Measurements from ENCODE around the gene ZNF862.

The ZNF862 gene

GRCh38 chr7:149846436-149847046 is 8.4 kb downstream of the ZNF862 start:
- DNase-seq: no peak

- no peak for DNase-seq
Observed at GRCh38 chr7:149849174-149849573, 11.0 kb downstream of the ZNF862 start.

GRCh38 chr7:149850007-149850594 is 11.9 kb downstream of the ZNF862 start:
- peak; percentile 32 for DNase-seq

- DNase-seq: peak; percentile 22
Observed at GRCh38 chr7:149850716-149851115, 12.5 kb downstream of the ZNF862 start.

GRCh38 chr7:149851449-149851848 is 13.3 kb downstream of the ZNF862 start:
- DNase-seq: no peak

GRCh38 chr7:149853157-149853556 is 15.0 kb downstream of the ZNF862 start:
- DNase-seq: no peak

GRCh38 chr7:149854611-149855360 is 16.6 kb downstream of the ZNF862 start:
- DNase-seq: peak; percentile 57

GRCh38 chr7:149855361-149856305 is 17.5 kb downstream of the ZNF862 start:
- DNase-seq: no peak

GRCh38 chr7:149856583-149856982 is 18.4 kb downstream of the ZNF862 start:
- no peak for DNase-seq

GRCh38 chr7:149859369-149859768 is 21.2 kb downstream of the ZNF862 start:
- no peak for DNase-seq

- DNase-seq: no peak
Observed at GRCh38 chr7:149859876-149860275, 21.7 kb downstream of the ZNF862 start.

GRCh38 chr7:149860821-149861727 is 22.9 kb downstream of the ZNF862 start:
- DNase-seq: no peak

- no peak for DNase-seq
Observed at GRCh38 chr7:149861728-149862045, 23.5 kb downstream of the ZNF862 start.

GRCh38 chr7:149862156-149862555 is 24.0 kb downstream of the ZNF862 start:
- DNase-seq: no peak

- DNase-seq: no peak
Observed at GRCh38 chr7:149863500-149863899, 25.3 kb downstream of the ZNF862 start.

- DNase-seq: no peak
Observed at GRCh38 chr7:149864023-149864422, 25.8 kb downstream of the ZNF862 start.

- DNase-seq: no peak
Observed at GRCh38 chr7:149864751-149865150, 26.6 kb downstream of the ZNF862 start.

GRCh38 chr7:149865437-149865836 is 27.3 kb downstream of the ZNF862 start:
- DNase-seq: no peak

- no peak for DNase-seq
Observed at GRCh38 chr7:149866139-149866778, 28.1 kb downstream of the ZNF862 start.

- no peak for DNase-seq
Observed at GRCh38 chr7:149866779-149867447, 28.7 kb downstream of the ZNF862 start.
